NT2/D1 (cell line): Measurements from ENCODE around the gene MAGI3.

Experiments
- DNase-seq: peaks from one replicate; pipeline ENCODE4 v3.0.0-alpha.2; 2011; ENCODE audit warnings: low read depth, low spot score
- H3K27me3 ChIP-seq: 2 replicates; pipeline ENCODE4 v1.6.0; 2011; ENCODE audit warnings: mild to moderate bottlenecking; ENCODE audit not compliant: insufficient read length, insufficient read depth
- H3K36me3 ChIP-seq: 2 replicates; pipeline ENCODE4 v1.6.1; 2011; ENCODE audit warnings: mild to moderate bottlenecking, low read length, mixed read lengths; ENCODE audit not compliant: insufficient read depth, insufficient read length
- H3K4me1 ChIP-seq: 2 replicates; pipeline ENCODE4 v1.5.1; 2011; ENCODE audit not compliant: insufficient read depth, insufficient read length
- H3K4me3 ChIP-seq: 2 replicates; pipeline ENCODE4 v1.5.1; 2011; ENCODE audit warnings: low read depth; ENCODE audit not compliant: insufficient read length
- H3K9ac ChIP-seq: 2 replicates; pipeline ENCODE4 v1.6.0; 2011; ENCODE audit warnings: low read depth; ENCODE audit not compliant: insufficient read length
- H3K9me3 ChIP-seq: 2 replicates; pipeline ENCODE4 v1.5.1; 2011; ENCODE audit warnings: mild to moderate bottlenecking, low read length; ENCODE audit not compliant: insufficient read depth
- SUZ12 ChIP-seq: IDR thresholded peaks from 2 replicates; pipeline ENCODE4 v1.6.1; 2011; ENCODE audit not compliant: insufficient read length, insufficient read depth; ENCODE audit errors: extremely low read depth
- YY1 ChIP-seq: IDR thresholded peaks from 2 replicates; pipeline ENCODE4 v1.6.1; 2011; ENCODE audit not compliant: insufficient read length, insufficient read depth
- ZNF274 ChIP-seq: IDR thresholded peaks from 2 replicates; pipeline ENCODE4 v1.6.1; 2011; ENCODE audit warnings: mild to moderate bottlenecking, low read depth, low read length

MAGI3 gene

GRCh38 chr1:113652771-113653170 lies 262.5 kb downstream of the MAGI3 start:
- no peaks in the 10 kb centered on the region for H3K36me3 ChIP-seq
- no peak overlapping the region for H3K4me3 ChIP-seq
- no peaks in the 10 kb centered on the region for H3K9me3 ChIP-seq
- no peaks in the 10 kb centered on the region for H3K27me3 ChIP-seq
- H3K9ac ChIP-seq, result no peak overlapping the region
- TF ChIP-seq ZNF274 (no peak), YY1 (no peak), SUZ12 (no peak)
- H3K4me1 ChIP-seq, result no peaks in the 10 kb centered on the region
- DNase-seq, result no peak

DNA sequence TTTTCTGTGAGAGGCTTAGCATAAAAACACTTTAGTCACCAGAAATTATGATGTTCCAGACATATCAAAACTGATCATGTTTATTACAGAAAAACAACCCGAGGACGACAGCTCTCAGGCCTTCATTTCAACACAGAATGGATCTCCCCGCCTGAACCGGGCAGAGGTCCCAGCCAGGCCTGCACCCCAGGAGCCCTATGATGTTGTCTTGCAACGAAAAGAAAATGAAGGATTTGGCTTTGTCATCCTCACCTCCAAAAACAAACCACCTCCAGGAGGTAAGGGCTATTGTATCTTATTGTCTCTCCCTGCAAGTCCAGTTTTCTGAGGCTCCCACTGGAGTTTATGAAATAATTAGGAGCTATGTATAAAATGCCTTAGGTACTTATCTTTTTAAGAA lies 263.4 kb downstream of the MAGI3 start:
- Histone ChIP-seq H3K4me3 (no peak overlapping the region), H3K4me1 (no peaks in the 10 kb centered on the region), H3K9me3 (no peaks in the 10 kb centered on the region), H3K27me3 (no peaks in the 10 kb centered on the region), H3K36me3 (no peaks in the 10 kb centered on the region), H3K9ac (no peak overlapping the region)
- DNase-seq, result no peak
- TF ChIP-seq ZNF274, result no peak
- no peak for TF ChIP-seq SUZ12
- no peak for TF ChIP-seq YY1

DNA sequence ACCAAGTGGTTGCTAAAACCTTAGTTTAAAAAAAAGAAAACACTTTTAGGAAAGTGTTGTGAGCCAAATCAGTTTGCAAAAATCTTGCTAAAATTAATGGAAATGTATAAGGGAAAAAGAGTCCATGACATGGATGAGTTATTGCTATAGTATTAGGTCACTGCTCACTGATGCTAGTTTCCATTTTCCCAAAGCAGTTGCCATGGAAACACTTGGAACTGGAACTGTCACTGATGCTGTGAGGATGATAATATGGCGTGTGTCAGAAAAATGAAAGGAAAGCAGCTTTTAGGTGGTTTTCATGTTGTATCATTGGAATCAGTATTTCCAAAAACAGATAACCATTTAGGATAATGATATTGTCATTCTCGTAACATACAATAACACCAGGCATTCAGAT lies 264.6 kb downstream of the MAGI3 start:
- H3K4me3 ChIP-seq, result no peak overlapping the region
- H3K36me3 ChIP-seq, result peaks cover 2% of the 10 kb centered on the region
- no peaks in the 10 kb centered on the region for H3K27me3 ChIP-seq
- TF ChIP-seq SUZ12 (no peak), ZNF274 (no peak), YY1 (no peak)
- H3K4me1 ChIP-seq, result no peaks in the 10 kb centered on the region
- no peaks in the 10 kb centered on the region for H3K9me3 ChIP-seq
- no peak for DNase-seq
- H3K9ac ChIP-seq, result no peak overlapping the region

GRCh38 chr1:113657126-113657525 lies 266.8 kb downstream of the MAGI3 start:
- Histone ChIP-seq H3K4me1 (no peaks in the 10 kb centered on the region), H3K9ac (no peak overlapping the region), H3K4me3 (no peak overlapping the region), H3K36me3 (peaks cover 2% of the 10 kb centered on the region), H3K27me3 (no peaks in the 10 kb centered on the region), H3K9me3 (no peaks in the 10 kb centered on the region)
- no peak for TF ChIP-seq YY1
- TF ChIP-seq ZNF274, result no peak
- TF ChIP-seq SUZ12, result no peak
- DNase-seq, result no peak

DNA sequence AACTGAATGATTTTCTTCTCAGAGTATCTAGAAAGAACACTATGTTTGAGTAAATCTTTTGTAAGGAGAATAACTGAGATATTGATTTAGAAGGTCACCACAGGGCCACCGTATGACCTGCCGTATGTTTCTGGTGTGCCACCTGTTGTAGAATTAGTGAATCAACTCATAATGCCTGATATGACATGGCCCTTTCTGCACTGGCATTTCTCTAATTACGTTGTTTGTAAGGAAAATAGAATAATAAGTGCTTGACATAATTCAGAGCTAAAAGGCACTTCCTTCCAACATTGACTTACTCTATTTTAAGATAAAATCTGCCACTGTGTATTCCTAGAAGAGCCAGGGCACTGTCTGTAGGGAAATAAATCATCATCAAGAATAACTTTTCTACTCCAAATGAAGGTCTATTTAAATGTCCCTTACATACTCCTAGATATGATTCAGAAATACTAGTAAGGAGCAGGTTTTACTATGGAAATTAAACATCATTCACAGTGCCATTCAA lies 267.3 kb downstream of the MAGI3 start:
- Histone ChIP-seq H3K9ac (no peak overlapping the region), H3K4me3 (no peak overlapping the region), H3K27me3 (no peaks in the 10 kb centered on the region), H3K4me1 (no peaks in the 10 kb centered on the region), H3K36me3 (peaks cover 2% of the 10 kb centered on the region), H3K9me3 (no peaks in the 10 kb centered on the region)
- no peak for TF ChIP-seq YY1
- TF ChIP-seq ZNF274, result no peak
- no peak for DNase-seq

DNA sequence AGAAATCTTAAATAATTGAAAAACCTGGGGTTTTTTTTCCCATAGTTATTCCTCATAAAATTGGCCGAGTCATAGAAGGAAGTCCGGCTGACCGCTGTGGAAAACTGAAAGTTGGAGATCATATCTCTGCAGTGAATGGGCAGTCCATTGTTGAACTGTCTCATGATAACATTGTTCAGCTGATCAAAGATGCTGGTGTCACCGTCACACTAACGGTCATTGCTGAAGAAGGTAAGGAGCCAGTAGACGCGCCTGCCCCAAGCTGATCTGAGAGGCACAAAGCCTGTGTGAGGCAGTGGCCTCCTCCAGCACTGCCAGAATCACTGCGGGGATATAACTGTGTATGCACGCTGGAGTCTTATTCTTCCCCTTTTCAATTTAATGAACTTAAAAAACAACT lies 268.7 kb downstream of the MAGI3 start:
- Histone ChIP-seq H3K9ac (no peak overlapping the region), H3K4me1 (no peaks in the 10 kb centered on the region), H3K36me3 (peaks cover 2% of the 10 kb centered on the region), H3K4me3 (no peak overlapping the region), H3K9me3 (no peaks in the 10 kb centered on the region), H3K27me3 (no peaks in the 10 kb centered on the region)
- no peak for DNase-seq
- TF ChIP-seq YY1 (no peak), ZNF274 (no peak), SUZ12 (no peak)

DNA sequence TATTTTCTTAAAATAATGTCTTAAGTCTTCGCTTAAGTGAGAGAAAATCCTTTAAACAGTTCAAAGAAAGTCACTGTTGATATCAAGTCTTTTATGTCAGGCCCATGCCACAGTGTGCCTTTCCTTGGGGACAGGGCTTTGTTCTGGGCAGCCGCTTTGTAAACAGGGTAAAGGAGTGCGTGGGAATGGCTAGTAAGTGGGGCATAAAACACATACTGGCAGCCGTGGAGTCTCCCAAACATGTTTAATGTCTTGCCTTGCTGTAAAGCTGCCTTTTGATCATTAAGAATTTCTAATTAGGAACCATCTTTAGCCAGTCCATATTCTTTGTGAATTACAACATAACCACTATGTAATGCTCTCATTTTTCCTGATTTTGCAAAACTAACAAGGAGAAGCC lies 269.2 kb downstream of the MAGI3 start:
- Histone ChIP-seq H3K4me3 (no peak overlapping the region), H3K27me3 (no peaks in the 10 kb centered on the region), H3K4me1 (no peaks in the 10 kb centered on the region), H3K36me3 (peaks cover 2% of the 10 kb centered on the region), H3K9ac (no peak overlapping the region), H3K9me3 (no peaks in the 10 kb centered on the region)
- no peak for TF ChIP-seq YY1
- TF ChIP-seq SUZ12, result no peak
- TF ChIP-seq ZNF274, result no peak
- DNase-seq, result no peak

DNA sequence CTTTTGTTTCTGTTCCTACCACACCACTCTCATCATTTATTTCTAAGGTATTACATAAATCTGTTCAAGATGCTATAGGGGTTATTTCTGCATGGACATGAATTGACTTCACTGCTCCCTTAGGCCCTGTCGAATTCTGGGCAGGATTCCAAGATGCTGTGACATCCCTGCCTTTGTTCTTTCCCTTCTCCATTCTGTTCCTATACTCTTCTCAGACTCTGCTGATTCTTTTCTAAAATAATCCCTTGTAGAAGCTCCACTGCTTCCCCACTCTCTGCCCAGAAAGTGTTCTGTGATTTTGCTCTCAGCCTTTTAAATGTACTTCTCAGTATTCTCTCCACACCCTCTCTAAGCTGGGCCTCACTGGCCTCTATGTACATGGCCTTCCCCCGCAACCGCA lies 269.8 kb downstream of the MAGI3 start:
- Histone ChIP-seq H3K36me3 (peaks cover 2% of the 10 kb centered on the region), H3K9me3 (no peaks in the 10 kb centered on the region), H3K27me3 (no peaks in the 10 kb centered on the region), H3K9ac (no peak overlapping the region), H3K4me3 (no peak overlapping the region), H3K4me1 (no peaks in the 10 kb centered on the region)
- no peak for DNase-seq
- TF ChIP-seq YY1 (no peak), SUZ12 (no peak), ZNF274 (no peak)
